Measurements from ENCODE around the gene ITGB6. TPM values are rescaled to one million over a fixed set of nuclear protein-coding genes. Genes with fewer than 3 reads are reported as not detected.

Gene ITGB6, protein sequence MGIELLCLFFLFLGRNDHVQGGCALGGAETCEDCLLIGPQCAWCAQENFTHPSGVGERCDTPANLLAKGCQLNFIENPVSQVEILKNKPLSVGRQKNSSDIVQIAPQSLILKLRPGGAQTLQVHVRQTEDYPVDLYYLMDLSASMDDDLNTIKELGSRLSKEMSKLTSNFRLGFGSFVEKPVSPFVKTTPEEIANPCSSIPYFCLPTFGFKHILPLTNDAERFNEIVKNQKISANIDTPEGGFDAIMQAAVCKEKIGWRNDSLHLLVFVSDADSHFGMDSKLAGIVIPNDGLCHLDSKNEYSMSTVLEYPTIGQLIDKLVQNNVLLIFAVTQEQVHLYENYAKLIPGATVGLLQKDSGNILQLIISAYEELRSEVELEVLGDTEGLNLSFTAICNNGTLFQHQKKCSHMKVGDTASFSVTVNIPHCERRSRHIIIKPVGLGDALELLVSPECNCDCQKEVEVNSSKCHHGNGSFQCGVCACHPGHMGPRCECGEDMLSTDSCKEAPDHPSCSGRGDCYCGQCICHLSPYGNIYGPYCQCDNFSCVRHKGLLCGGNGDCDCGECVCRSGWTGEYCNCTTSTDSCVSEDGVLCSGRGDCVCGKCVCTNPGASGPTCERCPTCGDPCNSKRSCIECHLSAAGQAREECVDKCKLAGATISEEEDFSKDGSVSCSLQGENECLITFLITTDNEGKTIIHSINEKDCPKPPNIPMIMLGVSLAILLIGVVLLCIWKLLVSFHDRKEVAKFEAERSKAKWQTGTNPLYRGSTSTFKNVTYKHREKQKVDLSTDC
- total RNA-seq: 0.09 TPM in 1 of 2 replicates, not detected in the other

DNA sequence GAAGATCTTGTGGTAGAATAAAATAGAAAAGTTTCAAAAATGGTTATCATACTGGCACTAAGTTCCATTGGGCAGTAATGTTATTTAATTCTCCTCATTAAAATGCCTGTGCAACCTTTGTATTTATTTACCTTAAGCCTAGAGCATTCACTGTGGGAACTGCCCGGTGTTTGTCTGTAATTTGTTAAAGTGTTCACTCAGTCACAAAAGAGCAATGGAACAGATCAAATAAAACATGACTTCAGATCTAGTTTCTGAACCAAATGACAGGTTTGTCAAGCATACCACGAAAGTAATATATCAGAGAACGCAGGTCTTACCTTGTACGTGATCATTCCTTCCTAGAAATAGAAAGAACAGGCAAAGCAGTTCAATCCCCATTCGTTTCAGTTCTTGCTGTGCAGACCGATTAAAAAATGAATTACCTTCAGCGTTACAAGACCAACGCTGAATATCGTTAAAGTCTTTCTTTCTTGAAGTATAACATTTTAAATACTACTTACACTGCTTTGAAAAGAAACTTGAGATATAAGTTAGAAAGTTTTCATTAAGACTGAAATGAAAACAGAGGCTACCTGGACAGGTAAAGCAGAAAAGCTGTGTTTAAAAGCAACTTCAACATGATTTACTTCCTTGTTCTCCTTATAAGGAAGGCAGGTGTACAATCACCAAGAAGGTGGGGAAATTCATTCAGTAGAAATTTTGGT, at the start of gene ITGB6:
TSS of gene ITGB6 (minus strand) at position 590 of the 707 bp plus-strand sequence. CDS start at position 381, 209 bp downstream.

DNA sequence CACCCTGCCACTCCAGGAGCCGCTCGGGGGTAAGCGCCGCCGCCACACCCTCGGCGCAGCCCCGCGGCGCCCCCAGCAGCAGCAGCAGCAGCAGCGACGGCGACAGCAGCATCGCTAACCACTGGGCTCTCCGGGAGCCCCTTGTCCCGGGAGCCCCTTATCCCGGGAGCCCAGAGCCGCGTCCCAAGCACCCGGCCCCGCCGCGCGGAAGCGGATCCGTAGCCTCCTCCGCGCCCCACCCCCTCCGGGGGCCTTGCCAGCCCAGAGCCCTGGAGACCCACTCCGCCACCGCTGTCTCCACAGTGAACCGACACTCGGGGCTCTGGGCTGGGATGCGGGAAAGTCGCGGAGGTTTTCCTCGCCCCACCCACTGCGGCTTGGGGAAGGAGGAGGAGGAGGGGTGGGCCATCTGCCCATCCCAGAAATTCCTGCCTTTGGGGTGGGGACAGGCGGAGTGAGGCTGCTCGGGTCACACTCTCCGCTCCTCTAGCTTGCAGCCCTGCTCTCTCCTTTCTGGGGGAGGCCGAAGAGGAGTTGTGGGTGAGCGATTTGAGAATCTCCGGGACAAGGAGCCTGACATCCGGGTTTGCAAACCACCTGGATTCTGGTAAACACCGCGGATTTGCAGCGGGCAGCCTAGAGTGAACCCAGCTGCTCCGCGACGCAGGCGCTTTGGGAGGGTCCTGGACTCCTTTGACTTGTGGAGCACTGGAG, 137.6 kb downstream of the ITGB6 start, which contains the start of gene PLA2R1:
TSS of gene PLA2R1 (minus strand) at position 324 of the 714 bp plus-strand sequence. CDS start at position 112, 212 bp downstream.

Other genes starting within 250 kb of the ITGB6 start
- gene PLA2R1, start 137.7 kb downstream of the ITGB6 start, total RNA-seq: 3.1 and 15.4 TPM in 2 replicates